Fibroblast of pulmonary artery (primary cell): Measurements from ENCODE around the gene MOSPD3.

ENCODE experiments used
- DNase-seq: peaks from one replicate; pipeline ENCODE4 v3.0.0-alpha.2; 2010; ENCODE audit warnings: low read depth
- H3K4me3 ChIP-seq: replicated peaks from 2 replicates; pipeline ENCODE4 v1.5.1; 2011; ENCODE audit warnings: low read depth, mild to moderate bottlenecking, control low read depth, low read length, moderate library complexity
- CTCF ChIP-seq: IDR thresholded peaks from 2 replicates; pipeline ENCODE4 v1.5.1; 2011; ENCODE audit warnings: mild to moderate bottlenecking, control low read depth, low read length, inconsistent platforms; ENCODE audit errors: missing control alignments

MOSPD3 gene

GRCh38 chr7:100572949-100573675 is 39.2 kb upstream of the MOSPD3 start:
- no peak for DNase-seq
- TF ChIP-seq CTCF = no peak
- no peak overlapping the region for H3K4me3 ChIP-seq

- no peak for TF ChIP-seq CTCF
- DNase-seq = no peak
- H3K4me3 ChIP-seq = no peak within 1 kb of the TSS
Measured at GRCh38 chr7:100573691-100574361, 38.5 kb upstream of the MOSPD3 start, which contains the start of gene SAP25. TSS of gene SAP25 (minus strand) at chr7:100573900. CDS start at chr7:100573742, 158 bp downstream.

GRCh38 chr7:100574362-100575205 is 37.8 kb upstream of the MOSPD3 start:
- TF ChIP-seq CTCF = no peak
- DNase-seq = no peak
- H3K4me3 ChIP-seq = no peak overlapping the region

GRCh38 chr7:100575206-100575631 is 37.1 kb upstream of the MOSPD3 start:
- no peak for TF ChIP-seq CTCF
- DNase-seq = no peak
- H3K4me3 ChIP-seq = no peak overlapping the region

GRCh38 chr7:100575746-100576383 is 36.5 kb upstream of the MOSPD3 start:
- TF ChIP-seq CTCF = no peak
- no peak for DNase-seq
- no peak overlapping the region for H3K4me3 ChIP-seq

GRCh38 chr7:100576384-100576993 is 35.9 kb upstream of the MOSPD3 start:
- DNase-seq = no peak
- H3K4me3 ChIP-seq = no peak overlapping the region
- no peak for TF ChIP-seq CTCF
